ENCODE results near the gene MPP3. TPM values are rescaled to one million over a fixed set of nuclear protein-coding genes. Genes with fewer than 3 reads are reported as not detected.

The MPP3 gene
- total and polyA plus RNA-seq, 2 donors from 2014 or later: 3.2 to 5.8 TPM

GRCh38 chr17:43874293-43874692 lies 41.3 kb upstream of the MPP3 start:
- DNase-seq (no peak), FAIRE-seq (no peak)
- H3K4me1 ChIP-seq (ENCODE audit: control insufficient read depth in 2 of 3, insufficient read depth in 2 of 3, low read depth in 1 of 3, low read length in 3 of 3): no peaks in the 10 kb centered on the region
- no peak overlapping the region for H3K4me3 ChIP-seq (ENCODE audit: low read length in 3 of 3)
- TF ChIP-seq, protein P1, sequence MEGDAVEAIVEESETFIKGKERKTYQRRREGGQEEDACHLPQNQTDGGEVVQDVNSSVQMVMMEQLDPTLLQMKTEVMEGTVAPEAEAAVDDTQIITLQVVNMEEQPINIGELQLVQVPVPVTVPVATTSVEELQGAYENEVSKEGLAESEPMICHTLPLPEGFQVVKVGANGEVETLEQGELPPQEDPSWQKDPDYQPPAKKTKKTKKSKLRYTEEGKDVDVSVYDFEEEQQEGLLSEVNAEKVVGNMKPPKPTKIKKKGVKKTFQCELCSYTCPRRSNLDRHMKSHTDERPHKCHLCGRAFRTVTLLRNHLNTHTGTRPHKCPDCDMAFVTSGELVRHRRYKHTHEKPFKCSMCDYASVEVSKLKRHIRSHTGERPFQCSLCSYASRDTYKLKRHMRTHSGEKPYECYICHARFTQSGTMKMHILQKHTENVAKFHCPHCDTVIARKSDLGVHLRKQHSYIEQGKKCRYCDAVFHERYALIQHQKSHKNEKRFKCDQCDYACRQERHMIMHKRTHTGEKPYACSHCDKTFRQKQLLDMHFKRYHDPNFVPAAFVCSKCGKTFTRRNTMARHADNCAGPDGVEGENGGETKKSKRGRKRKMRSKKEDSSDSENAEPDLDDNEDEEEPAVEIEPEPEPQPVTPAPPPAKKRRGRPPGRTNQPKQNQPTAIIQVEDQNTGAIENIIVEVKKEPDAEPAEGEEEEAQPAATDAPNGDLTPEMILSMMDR (IDR thresholded peaks at IDR 0.05; ENCODE audit: borderline replicate concordance, extremely low read depth, insufficient read depth): no peak
- H3K27ac ChIP-seq (ENCODE audit: low read depth in 2 of 2, low read length in 2 of 2): no peak overlapping the region
- no peaks in the 10 kb centered on the region for H3K36me3 ChIP-seq (ENCODE audit: control insufficient read depth in 2 of 3, insufficient read depth in 3 of 3, low read length in 3 of 3)
- H3K9ac ChIP-seq (ENCODE audit: low read length in 3 of 3): no peak overlapping the region
- H3K27me3 ChIP-seq (ENCODE audit: control insufficient read depth, insufficient read depth, low read length): no peaks in the 10 kb centered on the region
- intact Hi-C loops (cut with DNase I): no loop called here
- H3K9me3 ChIP-seq (ENCODE audit: control insufficient read depth in 2 of 3, insufficient read depth in 1 of 3, low read length in 3 of 3): no peaks in the 10 kb centered on the region

- DNase-seq (no peak), FAIRE-seq (no peak)
- Histone ChIP-seq H3K9ac (ENCODE audit: low read length in 3 of 3) (no peak overlapping the region), H3K4me3 (ENCODE audit: low read length in 3 of 3) (no peak overlapping the region), H3K27me3 (ENCODE audit: control insufficient read depth, insufficient read depth, low read length) (no peaks in the 10 kb centered on the region), H3K9me3 (ENCODE audit: control insufficient read depth in 2 of 3, insufficient read depth in 1 of 3, low read length in 3 of 3) (no peaks in the 10 kb centered on the region), H3K4me1 (ENCODE audit: control insufficient read depth in 2 of 3, insufficient read depth in 2 of 3, low read depth in 1 of 3, low read length in 3 of 3) (no peaks in the 10 kb centered on the region), H3K27ac (ENCODE audit: low read depth in 2 of 2, low read length in 2 of 2) (no peak overlapping the region), H3K36me3 (ENCODE audit: control insufficient read depth in 2 of 3, insufficient read depth in 3 of 3, low read length in 3 of 3) (no peaks in the 10 kb centered on the region)
- intact Hi-C loops (cut with DNase I): no loop called here
- TF ChIP-seq, protein P1 (IDR thresholded peaks at IDR 0.05; ENCODE audit: borderline replicate concordance, extremely low read depth, insufficient read depth): no peak
These were observed 40.9 kb upstream of the MPP3 start for GRCh38 chr17:43873815-43874214.

DNA sequence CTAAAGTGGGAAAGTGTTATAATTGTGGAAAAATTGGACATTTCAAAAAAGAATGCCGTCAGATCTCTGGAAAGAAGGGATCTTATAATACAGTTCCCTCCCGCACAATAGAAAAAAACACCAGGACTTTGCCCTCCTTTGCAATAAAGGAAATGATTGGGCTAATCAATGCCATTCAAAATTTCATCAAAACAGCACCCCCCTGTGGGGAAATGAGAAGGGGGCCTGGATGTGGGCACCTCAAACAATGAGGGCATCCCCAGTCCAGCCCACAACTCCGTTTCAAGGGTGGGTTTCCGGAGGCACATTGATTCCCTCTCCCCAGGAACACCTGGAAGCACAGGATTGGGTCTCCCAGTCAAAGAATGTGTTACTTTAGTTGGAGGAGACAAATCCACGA lies 40.1 kb upstream of the MPP3 start:
- H3K36me3 ChIP-seq (ENCODE audit: control insufficient read depth in 2 of 3, insufficient read depth in 3 of 3, low read length in 3 of 3): no peaks in the 10 kb centered on the region
- FAIRE-seq (no peak), DNase-seq (no peak)
- H3K9me3 ChIP-seq (ENCODE audit: control insufficient read depth in 2 of 3, insufficient read depth in 1 of 3, low read length in 3 of 3): no peaks in the 10 kb centered on the region
- intact Hi-C loops (cut with DNase I): no loop called here
- no peak overlapping the region for H3K9ac ChIP-seq (ENCODE audit: low read length in 3 of 3)
- no peaks in the 10 kb centered on the region for H3K4me1 ChIP-seq (ENCODE audit: control insufficient read depth in 2 of 3, insufficient read depth in 2 of 3, low read depth in 1 of 3, low read length in 3 of 3)
- H3K27ac ChIP-seq (ENCODE audit: low read depth in 2 of 2, low read length in 2 of 2): no peak overlapping the region
- H3K27me3 ChIP-seq (ENCODE audit: control insufficient read depth, insufficient read depth, low read length): no peaks in the 10 kb centered on the region
- TF ChIP-seq, protein P1 (IDR thresholded peaks at IDR 0.05; ENCODE audit: borderline replicate concordance, extremely low read depth, insufficient read depth): no peak
- no peak overlapping the region for H3K4me3 ChIP-seq (ENCODE audit: low read length in 3 of 3)
